Right ventricle myocardium inferior (tissue), 1 donor: Measurements from ENCODE around the gene PHF24. TPM values are rescaled to one million over a fixed set of nuclear protein-coding genes. Genes with fewer than 3 reads are reported as not detected.
"Not testable (repeated sequence)": the region's sequence is repeated elsewhere in the genome, so short reads cannot be mapped to it uniquely, and the experiment has no call there.

Experiments used
- ATAC-seq: fragments of 200-7000 bp; cut with Tn5 transposase; one replicate; pipeline ENCODE4 v1.9.1; 2020; ENCODE audit warnings: mild to moderate bottlenecking, moderate library complexity
- DNase-seq: peaks from one replicate; pipeline ENCODE4 v3.0.0; 2021; ENCODE audit errors: missing footprints
- intact Hi-C: fragments of 100-400 bp; cut with DNase I; formaldehyde crosslinking; loops from one replicate; pipeline ENCODE4 v1.11.0; 2022
- long read RNA-seq: library from polyadenylated mRNA; unstranded; transcript quantifications from one replicate; pipeline ENCODE4 v2.0.0, GENCODE V29; 2021
- total RNA-seq: library from RNA; stranded (reverse); fragmentation: NEBNext Ultra II Directional; extraction: Animal tissue kit (Norgen Biotek cat#: 25700); gene quantifications from one replicate; pipeline ENCODE4 v1.2.1, GENCODE V29; 2021
- donor health status: DM: no; HTN: yes; CAD: no; lungs with severe emphysema.

Gene PHF24
- total RNA-seq, result 0.22 TPM
- long read RNA-seq, full-length matches to known transcripts, result 1 of 1 reads
- long read RNA-seq, partial matches to known transcripts, result 0 of 1 reads
- long read RNA-seq, other reads (novel, unspliced or antisense), result 0 of 1 reads

- DNase-seq (no peak), ATAC-seq (peak; percentile 37)
- intact Hi-C loops, result no loop called here
Observed at GRCh38 chr9:34957492-34958410, at the start of gene PHF24. PHF24 (plus strand) TSS chr9:34958285; CDS start chr9:34971299, 13,014 bp downstream.

GRCh38 chr9:34927061-34927460, 31.0 kb upstream of the PHF24 start:
- no peak for ATAC-seq
- intact Hi-C loops, result no loop called here

GRCh38 chr9:34928921-34929320, 29.2 kb upstream of the PHF24 start:
- ATAC-seq, result no peak
- intact Hi-C loops, result no loop called here

More at GRCh38 chr9:34927061-34927460, 31.0 kb upstream of the PHF24 start:
- no peak for DNase-seq

GRCh38 chr9:34929506-34930102, 28.5 kb upstream of the PHF24 start:
- DNase-seq (no peak), ATAC-seq (no peak)
- intact Hi-C loops, result no loop called here

More at GRCh38 chr9:34928921-34929320, 29.2 kb upstream of the PHF24 start:
- no peak for DNase-seq

GRCh38 chr9:34939989-34940388, 18.1 kb upstream of the PHF24 start:
- intact Hi-C loops, ATAC-seq: not testable (repeated sequence)

GRCh38 chr9:34948451-34948850, 9.6 kb upstream of the PHF24 start:
- intact Hi-C loops, result no loop called here
- no peak for ATAC-seq
- DNase-seq, result no peak

More at GRCh38 chr9:34939989-34940388, 18.1 kb upstream of the PHF24 start:
- not testable (repeated sequence) for DNase-seq

- DNase-seq (no peak), ATAC-seq (no peak)
- intact Hi-C loops, result no loop called here
Observed at GRCh38 chr9:34954225-34954624, 3.9 kb upstream of the PHF24 start.

- intact Hi-C loops, DNase-seq, ATAC-seq: not testable (repeated sequence)
Observed at GRCh38 chr9:34956066-34956465, 2.0 kb upstream of the PHF24 start.

- ATAC-seq, result no peak
- intact Hi-C loops, result no loop called here
- no peak for DNase-seq
Observed at GRCh38 chr9:34956648-34957047, 1.4 kb upstream of the PHF24 start.

- no peak for ATAC-seq
- DNase-seq, result no peak
- intact Hi-C loops, result no loop called here
Observed at GRCh38 chr9:34958411-34958982, 412 bp downstream of the PHF24 start.

GRCh38 chr9:34959461-34959860, 1.4 kb downstream of the PHF24 start:
- no peak for ATAC-seq
- intact Hi-C loops, result no loop called here
- DNase-seq, result no peak

GRCh38 chr9:34961574-34962490, 3.7 kb downstream of the PHF24 start:
- no peak for DNase-seq
- no peak for ATAC-seq
- intact Hi-C loops, result no loop called here

GRCh38 chr9:34962546-34962945, 4.5 kb downstream of the PHF24 start:
- intact Hi-C loops, result no loop called here
- ATAC-seq (no peak), DNase-seq (no peak)

GRCh38 chr9:34963552-34963951, 5.5 kb downstream of the PHF24 start:
- no peak for DNase-seq
- ATAC-seq, result no peak
- intact Hi-C loops, result no loop called here

GRCh38 chr9:34964458-34964857, 6.4 kb downstream of the PHF24 start:
- ATAC-seq (no peak), DNase-seq (no peak)
- intact Hi-C loops, result no loop called here

- intact Hi-C loops, result no loop called here
- DNase-seq, result no peak
- ATAC-seq, result no peak
Observed at GRCh38 chr9:34971146-34971811, 13.2 kb downstream of the PHF24 start.

GRCh38 chr9:34974664-34975063, 16.6 kb downstream of the PHF24 start:
- intact Hi-C loops, result no loop called here
- no peak for ATAC-seq
- DNase-seq, result no peak

GRCh38 chr9:34976441-34976840, 18.4 kb downstream of the PHF24 start:
- DNase-seq (no peak), ATAC-seq (no peak)
- intact Hi-C loops, result no loop called here
